Mucosa of rectum (tissue), 2 donors: ENCODE data around the gene PITPNM1.
A peak's percentile ranks its signal among the peaks of the same experiment; 100 is the strongest.

Source experiments
- H3K27ac ChIP-seq, 2 donors: one replicate each; pipeline ENCODE4 v1.7.0; 2013; ENCODE audit warnings: inconsistent platforms in 2 of 2, low read depth in 2 of 2, low read length in 2 of 2
- H3K27me3 ChIP-seq, 2 donors: one replicate each; pipeline ENCODE4 v1.7.0; 2013; ENCODE audit warnings: low read length in 2 of 2; ENCODE audit not compliant: control insufficient read depth in 2 of 2, insufficient read depth in 2 of 2
- H3K36me3 ChIP-seq, 2 donors: one replicate each; pipeline ENCODE4 v1.7.0; 2013; ENCODE audit warnings: low read length in 2 of 2; ENCODE audit not compliant: control insufficient read depth in 2 of 2, insufficient read depth in 2 of 2
- H3K4me1 ChIP-seq, 2 donors: one replicate each; pipeline ENCODE4 v1.7.0; 2013; ENCODE audit warnings: low read length in 2 of 2, mild to moderate bottlenecking in 1 of 2; ENCODE audit not compliant: control insufficient read depth in 2 of 2, insufficient read depth in 2 of 2
- H3K4me3 ChIP-seq, 2 donors: one replicate each; pipeline ENCODE4 v1.7.0; 2013; ENCODE audit warnings: low read length in 2 of 2
- H3K9ac ChIP-seq, 2 donors: one replicate each; pipeline ENCODE4 v1.7.0; 2013; ENCODE audit warnings: low read length in 2 of 2, low read depth in 1 of 2, mild to moderate bottlenecking in 1 of 2
- H3K9me3 ChIP-seq, 2 donors: one replicate each; pipeline ENCODE4 v1.7.0; 2013; ENCODE audit warnings: low read length in 2 of 2; ENCODE audit not compliant: control insufficient read depth in 2 of 2
- donor health status: healthy.
- donor health status: Normal muscosa, but diverticular disease.

The PITPNM1 gene

DNA sequence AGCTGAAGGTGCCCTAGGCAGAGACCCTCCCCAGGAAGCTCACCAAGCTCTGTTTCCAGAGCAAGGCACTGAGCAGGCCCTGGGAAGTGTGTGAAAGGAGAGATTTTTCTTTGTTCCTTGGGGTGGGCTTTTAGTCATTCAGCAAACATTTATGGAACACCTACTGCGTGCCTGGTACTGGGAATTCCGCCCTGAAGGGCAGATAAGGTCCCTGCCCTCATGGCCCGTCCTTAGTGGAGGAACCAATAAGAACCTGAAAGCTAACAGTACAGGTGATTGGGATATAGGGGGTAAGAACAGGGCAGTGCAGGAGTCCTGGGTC lies 40.0 kb downstream of the PITPNM1 start:
- Histone ChIP-seq H3K27ac (peak overlapping the region; percentile 97), H3K4me3 (peak overlapping the region; percentile 81), H3K27me3 (no peaks in the 10 kb centered on the region), H3K9me3 (no peaks in the 10 kb centered on the region), H3K36me3 (no peaks in the 10 kb centered on the region), H3K4me1 (peaks cover 24 to 27% of the 10 kb centered on the region in 2 donors), H3K9ac (peak overlapping the region; percentile 81 to 94)

DNA sequence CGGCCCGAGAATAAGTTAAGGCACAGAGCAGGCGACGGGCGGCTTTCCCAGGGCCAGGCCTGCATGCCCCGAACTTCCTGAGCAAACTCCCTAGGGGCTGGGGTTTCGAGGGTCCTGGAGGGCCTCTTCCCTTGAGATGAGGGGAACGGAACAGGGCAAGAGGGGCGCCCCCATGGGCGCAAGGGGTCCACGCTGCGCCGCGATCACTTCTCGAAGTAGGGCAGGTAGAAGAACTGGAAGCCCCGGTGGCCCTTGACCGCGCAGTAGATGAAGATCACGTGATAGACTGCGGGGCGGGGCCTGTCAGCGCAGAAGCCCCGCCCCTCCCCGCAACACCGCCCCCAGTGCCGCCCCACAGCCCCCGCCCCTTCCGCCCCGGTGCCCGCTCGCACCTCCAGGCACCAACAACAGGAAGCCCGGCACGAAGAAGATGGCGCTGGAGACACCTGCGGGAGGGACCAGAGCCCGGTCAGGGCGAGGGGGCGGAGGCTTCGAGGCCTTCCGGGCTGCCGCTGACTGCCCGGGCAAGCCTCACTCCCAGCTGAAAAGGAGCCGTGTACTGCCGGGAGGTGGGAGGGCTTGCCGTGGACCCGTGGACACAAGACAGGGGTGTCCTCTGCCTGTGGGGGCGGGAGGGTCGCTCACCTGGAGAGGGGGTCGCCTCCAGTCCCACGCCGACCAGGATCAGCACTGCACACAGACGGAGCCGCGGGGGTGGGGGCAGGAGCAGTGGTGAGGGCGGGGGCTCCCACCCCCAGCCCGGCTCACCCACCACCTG lies 40.6 kb downstream of the PITPNM1 start:
- peak overlapping the region; percentile 81 for H3K4me3 ChIP-seq
- H3K36me3 ChIP-seq, result no peaks in the 10 kb centered on the region
- H3K9me3 ChIP-seq, result no peaks in the 10 kb centered on the region
- peak overlapping the region; percentile 97 for H3K27ac ChIP-seq
- H3K4me1 ChIP-seq, result peaks cover 24 to 27% of the 10 kb centered on the region in 2 donors
- H3K27me3 ChIP-seq, result no peaks in the 10 kb centered on the region
- H3K9ac ChIP-seq, result peak overlapping the region; percentile 81 to 94

DNA sequence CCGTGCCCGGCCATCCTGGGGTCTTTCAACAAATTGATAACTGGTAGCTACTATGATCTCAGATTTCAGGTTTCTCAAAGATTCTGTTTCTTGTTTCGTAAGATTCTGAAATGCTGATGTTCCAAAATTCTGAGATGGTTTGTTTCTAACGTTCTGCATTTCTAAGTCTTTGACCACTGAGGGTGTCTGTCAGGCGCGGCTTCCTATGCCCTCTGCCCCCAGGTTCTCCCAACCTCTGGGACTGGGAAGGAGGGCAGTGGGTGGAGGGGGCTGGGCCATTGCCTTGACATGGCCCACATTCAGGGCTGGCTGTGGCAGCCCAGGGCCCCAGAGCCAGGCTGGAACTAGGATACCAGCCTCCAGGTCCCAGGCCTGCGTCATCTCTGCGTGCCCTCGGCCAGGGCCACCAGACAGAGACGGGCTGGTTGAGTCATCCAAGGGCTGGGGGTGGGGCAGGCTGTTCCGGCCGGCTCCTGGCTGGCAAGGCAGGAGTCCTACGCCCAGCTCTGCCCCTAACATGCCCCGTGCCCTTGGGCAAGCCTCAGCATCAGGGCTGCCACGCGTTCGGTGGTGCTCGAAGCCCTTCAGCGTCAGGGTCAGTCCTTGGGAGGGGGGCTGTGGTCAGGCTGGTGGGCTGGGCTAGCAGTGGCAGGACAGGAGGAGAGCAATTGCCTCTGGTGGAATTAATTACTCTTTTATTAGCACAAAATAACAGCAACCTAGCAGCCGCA lies 41.3 kb downstream of the PITPNM1 start:
- peaks cover 24 to 25% of the 10 kb centered on the region in 2 donors for H3K4me1 ChIP-seq
- peak overlapping the region; percentile 56 to 94 for H3K9ac ChIP-seq
- peak overlapping the region; percentile 97 for H3K27ac ChIP-seq
- no peaks in the 10 kb centered on the region for H3K36me3 ChIP-seq
- peak overlapping the region; percentile 67 to 81 for H3K4me3 ChIP-seq
- no peaks in the 10 kb centered on the region for H3K27me3 ChIP-seq
- no peaks in the 10 kb centered on the region for H3K9me3 ChIP-seq

DNA sequence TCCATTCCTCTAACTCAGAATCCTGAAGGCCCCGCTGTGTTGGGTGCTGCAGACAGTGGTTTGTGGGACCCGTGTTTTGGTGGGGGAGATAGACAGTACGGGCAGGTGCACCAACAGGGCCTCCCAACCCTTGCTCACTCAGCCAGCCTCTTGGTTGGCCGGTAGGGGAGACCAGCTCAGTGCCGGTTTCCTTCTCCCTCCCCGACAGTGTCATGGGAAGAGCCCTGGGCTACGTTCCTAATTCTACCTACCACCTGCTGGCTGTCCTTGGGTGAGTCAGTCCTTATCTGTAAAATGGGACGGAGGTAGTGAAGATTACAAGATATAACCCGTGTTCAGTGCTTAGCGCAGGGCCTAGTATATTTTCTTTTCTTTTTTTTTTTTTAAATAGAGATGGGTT lies 42.0 kb downstream of the PITPNM1 start:
- no peak overlapping the region for H3K9ac ChIP-seq
- no peak overlapping the region for H3K4me3 ChIP-seq
- peaks cover 21 to 22% of the 10 kb centered on the region in 2 donors for H3K4me1 ChIP-seq
- H3K27ac ChIP-seq, result no peak overlapping the region
- H3K9me3 ChIP-seq, result no peaks in the 10 kb centered on the region
- H3K36me3 ChIP-seq, result no peaks in the 10 kb centered on the region
- H3K27me3 ChIP-seq, result no peaks in the 10 kb centered on the region

DNA sequence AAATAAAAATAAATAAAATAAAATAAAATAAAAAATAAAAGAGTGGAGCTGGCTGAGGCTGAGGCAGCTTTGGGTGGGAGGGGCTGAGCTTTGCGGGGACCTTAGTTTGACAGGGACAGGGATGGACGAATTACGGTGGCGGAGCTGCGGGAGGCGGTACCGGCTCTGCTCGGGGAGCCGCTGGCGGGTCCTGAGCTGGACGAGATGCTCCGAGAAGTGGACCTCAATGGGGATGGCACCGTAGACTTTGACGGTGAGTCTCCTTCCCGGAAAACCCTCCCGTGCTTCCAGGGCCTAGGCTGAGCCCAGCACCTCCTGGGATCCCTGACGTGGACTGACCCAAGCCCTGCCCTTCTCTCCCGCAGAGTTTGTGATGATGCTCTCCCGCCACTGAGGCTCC lies 46.9 kb downstream of the PITPNM1 start:
- no peaks in the 10 kb centered on the region for H3K36me3 ChIP-seq

DNA sequence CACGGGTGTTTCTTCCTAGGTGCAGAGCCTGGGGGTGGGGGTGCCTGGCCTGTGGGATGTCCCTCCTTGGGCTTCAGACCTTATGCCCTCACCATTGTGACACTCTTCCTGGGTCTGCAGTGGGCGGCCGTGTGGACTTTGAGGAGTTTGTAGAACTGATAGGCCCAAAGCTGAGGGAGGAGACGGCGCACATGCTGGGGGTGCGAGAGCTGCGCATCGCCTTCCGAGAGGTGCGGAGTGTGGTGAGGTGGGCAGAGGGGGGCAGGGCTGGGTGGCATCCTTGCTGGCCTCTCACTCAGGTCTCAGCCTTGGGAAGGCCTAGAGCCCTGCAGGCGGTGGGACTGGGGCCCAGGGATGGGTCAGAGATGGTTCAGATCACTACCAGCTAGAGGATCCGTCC lies 47.7 kb downstream of the PITPNM1 start:
- H3K27ac ChIP-seq, result no peak overlapping the region
- no peaks in the 10 kb centered on the region for H3K4me1 ChIP-seq
- no peak overlapping the region for H3K9ac ChIP-seq
- H3K27me3 ChIP-seq, result no peaks in the 10 kb centered on the region
- H3K36me3 ChIP-seq, result no peaks in the 10 kb centered on the region
- no peak overlapping the region for H3K4me3 ChIP-seq
- H3K9me3 ChIP-seq, result no peaks in the 10 kb centered on the region

More for the DNA sequence above, 46.9 kb downstream of the PITPNM1 start:
- Histone ChIP-seq H3K4me1 (no peaks in the 10 kb centered on the region), H3K27me3 (no peaks in the 10 kb centered on the region), H3K9ac (no peak overlapping the region), H3K4me3 (no peak overlapping the region), H3K9me3 (no peaks in the 10 kb centered on the region), H3K27ac (no peak overlapping the region)

DNA sequence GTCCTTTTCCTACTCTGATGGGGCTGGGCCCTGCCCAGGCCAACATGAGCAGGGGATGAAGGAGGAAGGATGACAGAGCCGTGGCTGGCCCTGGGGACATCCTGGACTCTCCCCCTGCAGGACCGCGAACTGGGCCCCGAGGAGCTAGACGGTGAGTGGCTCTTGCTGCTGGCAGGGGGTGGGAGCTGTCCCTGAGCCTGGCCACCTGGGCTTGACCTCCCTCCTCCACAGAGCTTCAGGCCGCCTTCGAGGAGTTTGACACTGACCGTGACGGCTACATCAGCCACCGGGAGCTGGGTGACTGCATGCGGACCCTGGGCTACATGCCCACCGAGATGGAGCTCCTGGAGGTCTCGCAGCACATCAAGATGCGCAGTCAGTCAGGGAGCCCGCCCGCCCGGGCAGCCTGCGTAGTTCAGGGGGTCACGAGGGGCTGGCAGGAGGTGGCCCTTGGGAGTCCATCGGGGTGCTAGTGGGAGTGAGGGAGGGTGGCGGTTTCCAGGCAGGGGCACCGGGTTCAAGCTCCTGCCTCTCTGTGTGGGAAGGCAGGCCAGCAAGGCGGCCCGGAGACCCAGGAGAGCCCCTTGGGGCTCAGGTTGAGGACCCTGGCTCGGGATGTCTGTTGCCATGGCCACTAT lies 49.0 kb downstream of the PITPNM1 start:
- H3K36me3 ChIP-seq, result no peaks in the 10 kb centered on the region
- H3K9ac ChIP-seq, result no peak overlapping the region
- H3K9me3 ChIP-seq, result no peaks in the 10 kb centered on the region
- no peaks in the 10 kb centered on the region for H3K27me3 ChIP-seq
- no peak overlapping the region for H3K27ac ChIP-seq
- H3K4me1 ChIP-seq, result no peaks in the 10 kb centered on the region
- no peak overlapping the region for H3K4me3 ChIP-seq

DNA sequence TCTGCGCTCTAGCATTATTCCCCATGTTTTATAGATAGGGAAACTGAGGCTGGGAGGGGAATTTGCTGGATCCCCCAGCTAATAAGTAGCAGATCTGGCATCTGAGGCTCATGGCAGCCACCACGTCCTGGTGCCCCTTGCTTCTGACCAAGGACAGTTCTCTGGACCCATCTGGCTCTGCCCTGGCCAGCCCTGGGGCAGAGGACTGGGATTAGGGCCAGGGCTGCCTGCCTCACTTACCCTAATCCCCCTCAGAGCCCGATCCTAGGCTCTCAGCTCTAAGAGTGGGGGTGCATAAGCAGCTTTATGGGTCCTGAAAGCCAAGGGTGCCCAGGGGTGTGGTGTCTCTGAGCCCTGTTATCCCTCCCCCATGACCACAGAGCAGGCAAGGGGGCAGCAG lies 50.1 kb downstream of the PITPNM1 start, which contains the start of gene CABP4:
CABP4 (plus strand) TSS at position 301 of the 400 bp plus-strand sequence; CDS start at position 371, 70 bp downstream.
- H3K27me3 ChIP-seq, result no peaks in the 10 kb centered on the region
- no peaks in the 10 kb centered on the region for H3K36me3 ChIP-seq
- H3K4me3 ChIP-seq, result no peak within 1 kb of the TSS
- H3K9ac ChIP-seq, result no peak within 1 kb of the TSS
- H3K27ac ChIP-seq, result no peak within 1 kb of the TSS
- H3K9me3 ChIP-seq, result no peaks in the 10 kb centered on the region
- no peaks in the 10 kb centered on the region for H3K4me1 ChIP-seq

DNA sequence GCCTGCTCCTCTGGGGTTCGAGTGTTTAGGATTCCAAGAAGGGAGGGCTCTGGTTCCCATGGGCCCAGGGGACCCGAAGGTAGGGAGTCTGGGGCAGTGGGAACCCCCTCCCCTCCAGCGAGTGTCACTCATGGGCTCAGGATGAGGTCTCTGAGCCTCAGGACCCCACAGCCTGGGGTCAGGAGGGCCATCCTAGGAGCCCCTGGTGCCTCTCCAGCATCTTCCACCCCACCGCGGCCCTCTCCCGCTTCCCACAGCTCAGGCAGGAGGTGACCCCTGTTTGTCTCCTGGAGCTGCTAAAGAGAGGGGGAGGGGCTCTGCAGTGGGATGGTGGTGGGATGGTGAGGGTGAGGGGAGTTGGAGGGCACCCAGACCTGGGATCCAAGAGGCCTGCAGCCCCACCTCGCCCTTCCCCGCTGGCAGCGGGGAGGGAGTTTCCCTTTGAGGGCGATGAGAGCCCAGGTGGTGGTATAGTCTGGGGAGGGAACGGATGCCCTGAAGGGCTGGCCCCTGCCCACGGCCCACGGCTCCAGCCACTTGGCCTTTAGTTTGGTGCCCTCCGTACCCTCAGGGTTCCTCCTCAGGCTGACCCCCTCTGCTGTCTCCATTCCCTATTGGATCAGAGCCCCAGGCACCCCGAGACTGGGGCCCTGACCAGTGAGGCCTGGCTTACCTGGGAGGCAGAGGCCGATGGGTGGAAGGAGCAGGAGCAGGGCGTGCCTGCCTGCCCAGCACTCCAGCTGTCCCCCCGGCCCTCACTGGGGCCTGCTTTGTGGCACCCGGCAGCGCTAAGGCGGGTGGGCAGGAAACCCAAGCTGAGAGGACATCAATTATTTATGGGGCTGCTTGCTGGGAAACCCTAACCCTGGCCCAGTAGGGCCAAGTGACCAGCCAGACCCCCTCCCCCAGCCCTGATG lies 51.1 kb downstream of the PITPNM1 start:
- H3K27ac ChIP-seq, result no peak overlapping the region
- H3K4me3 ChIP-seq, result no peak overlapping the region
- H3K4me1 ChIP-seq, result no peaks in the 10 kb centered on the region
- no peaks in the 10 kb centered on the region for H3K36me3 ChIP-seq
- H3K27me3 ChIP-seq, result no peaks in the 10 kb centered on the region
- no peaks in the 10 kb centered on the region for H3K9me3 ChIP-seq
- no peak overlapping the region for H3K9ac ChIP-seq
